Measurements from ENCODE around the gene OR2T1. TPM values are rescaled to one million over a fixed set of nuclear protein-coding genes. Genes with fewer than 3 reads are reported as not detected.

OR2T1 gene
- total and polyA plus RNA-seq, 2 of the 13 experiments (the other 11 are each of a cell fraction or from before 2014, with no cell fraction given) = not detected

GRCh38 chr1:248393050-248393449 lies 9.8 kb upstream of the OR2T1 start:
- POLR2A ChIA-PET = no interaction called here
- Histone ChIP-seq H2AFZ (ENCODE audit: low read length) (no peak overlapping the region), H3K79me2 (ENCODE audit: insufficient read depth, low read length) (no peaks in the 10 kb centered on the region), H3K4me3 (replicated peaks in 1 of 3; ENCODE audit: insufficient read depth in 1 of 3, low read depth in 2 of 3, low read length in 3 of 3) (no peak overlapping the region), H3K4me2 (ENCODE audit: low read depth, low read length) (no peak overlapping the region), H3K27me3 (ENCODE audit: control insufficient read depth in 1 of 2, insufficient read depth in 2 of 2, low read length in 2 of 2) (no peaks in the 10 kb centered on the region), H3K9ac (ENCODE audit: insufficient read depth, low read depth, low read length) (no peak overlapping the region), H4K20me1 (ENCODE audit: insufficient read depth, low read length) (no peaks in the 10 kb centered on the region), H3K9me3 (ENCODE audit: low read length) (peaks cover 44% of the 10 kb centered on the region; the same call in 1 of the 2 replicates), H3K27ac (ENCODE audit: extremely low read length, insufficient read depth, low read length) (no peak overlapping the region), H3K4me1 (ENCODE audit: insufficient read depth, low read length) (no peaks in the 10 kb centered on the region), H3K36me3 (replicated peaks in 1 of 2; ENCODE audit: control insufficient read depth in 1 of 2, insufficient read depth in 2 of 2, low read length in 2 of 2) (no peaks in the 10 kb centered on the region)
- no peak for ATAC-seq
- TF ChIP-seq DDIT3 (CRISPR knock-in tag; IDR thresholded peaks at IDR 0.05) = no peak
- no peak for TF ChIP-seq GRHL1 (CRISPR knock-in tag; conservative IDR thresholded peaks at IDR 0.05)
- TF ChIP-seq TEAD2 (CRISPR knock-in tag; IDR thresholded peaks at IDR 0.05) = no peak
- no peak for TF ChIP-seq ZNF350 (CRISPR knock-in tag; IDR thresholded peaks at IDR 0.05; ENCODE audit: borderline replicate concordance, low read depth)
- TF ChIP-seq ZSCAN22 (CRISPR knock-in tag; IDR thresholded peaks at IDR 0.05) = no peak
- TF ChIP-seq, protein P1, sequence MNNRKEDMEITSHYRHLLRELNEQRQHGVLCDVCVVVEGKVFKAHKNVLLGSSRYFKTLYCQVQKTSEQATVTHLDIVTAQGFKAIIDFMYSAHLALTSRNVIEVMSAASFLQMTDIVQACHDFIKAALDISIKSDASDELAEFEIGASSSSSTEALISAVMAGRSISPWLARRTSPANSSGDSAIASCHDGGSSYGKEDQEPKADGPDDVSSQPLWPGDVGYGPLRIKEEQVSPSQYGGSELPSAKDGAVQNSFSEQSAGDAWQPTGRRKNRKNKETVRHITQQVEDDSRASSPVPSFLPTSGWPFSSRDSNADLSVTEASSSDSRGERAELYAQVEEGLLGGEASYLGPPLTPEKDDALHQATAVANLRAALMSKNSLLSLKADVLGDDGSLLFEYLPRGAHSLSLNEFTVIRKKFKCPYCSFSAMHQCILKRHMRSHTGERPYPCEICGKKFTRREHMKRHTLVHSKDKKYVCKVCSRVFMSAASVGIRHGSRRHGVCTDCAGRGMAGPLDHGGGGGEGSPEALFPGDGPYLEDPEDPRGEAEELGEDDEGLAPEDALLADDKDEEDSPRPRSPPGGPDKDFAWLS (CRISPR knock-in tag; IDR thresholded peaks at IDR 0.05; ENCODE audit: borderline replicate concordance) = no peak
- no peak for TF ChIP-seq SYNCRIP (IDR thresholded peaks at IDR 0.05; ENCODE audit: insufficient read depth, low read depth, low read length)
- TF ChIP-seq ZSCAN30 (CRISPR knock-in tag; IDR thresholded peaks at IDR 0.05) = no peak
- TF ChIP-seq NR2C2 (CRISPR knock-in tag; IDR thresholded peaks at IDR 0.05; ENCODE audit: borderline replicate concordance) = no peak
- TF ChIP-seq ZNF878 (CRISPR knock-in tag; IDR thresholded peaks at IDR 0.05) = no peak
- TF ChIP-seq HDAC2 (CRISPR knock-in tag; IDR thresholded peaks at IDR 0.05) = no peak
- TF ChIP-seq MAF1 (CRISPR knock-in tag; IDR thresholded peaks at IDR 0.05; ENCODE audit: borderline replicate concordance) = no peak
- TF ChIP-seq ZSCAN29 (CRISPR knock-in tag; conservative IDR thresholded peaks at IDR 0.05) = no peak
- no peak for TF ChIP-seq SNAI1 (CRISPR knock-in tag; IDR thresholded peaks at IDR 0.05; ENCODE audit: borderline replicate concordance)
- no peak for DNase-seq (ENCODE audit: low spot score)
- in situ Hi-C loops (cut with HindIII; ENCODE audit: extremely low pct_ligation_motif_present, low pct_unique_long_range_greater_than_20kb) = no loop called here
- BruUV-seq (replicated peaks) = no TSS peak
- WGBS (ENCODE audit: low lambda C conversion rate) = 0% methylated on average over 2 of the region's 2 CpGs
- no peak for FAIRE-seq
- intact Hi-C loops (cut with micrococcal nuclease; ENCODE audit: unreplicated experiment) = no loop called here
- CTCF ChIA-PET (ENCODE audit: low intra/inter-chr PET ratio, low total read pairs) = no interaction called here
